ENCODE data around the gene GFAP.

GFAP gene

GRCh38 chr17:44903012-44903685, 12.2 kb downstream of the GFAP start:
- no peak for DNase-seq (ENCODE audit: extremely low read depth in 1 of 2, low read depth in 1 of 2)

GRCh38 chr17:44902135-44902760, 13.1 kb downstream of the GFAP start:
- DNase-seq (ENCODE audit: extremely low read depth in 1 of 2, low read depth in 1 of 2): no peak

- DNase-seq (ENCODE audit: extremely low read depth in 1 of 2, low read depth in 1 of 2): no peak
Observed at GRCh38 chr17:44901411-44901921, 13.8 kb downstream of the GFAP start.

GRCh38 chr17:44900894-44901293, 14.4 kb downstream of the GFAP start:
- no peak for DNase-seq (ENCODE audit: extremely low read depth in 1 of 2, low read depth in 1 of 2)

GRCh38 chr17:44899074-44899782, 16.1 kb downstream of the GFAP start, which contains the start of gene EFTUD2:
Gene EFTUD2, minus strand, starts transcription at chr17:44899445. Its CDS starts 4,924 bp downstream, at chr17:44894521.
- peak; percentile 83 to 87 for DNase-seq (ENCODE audit: extremely low read depth in 1 of 2, low read depth in 1 of 2)

GRCh38 chr17:44898768-44899073, 16.6 kb downstream of the GFAP start:
- no peak for DNase-seq (ENCODE audit: extremely low read depth in 1 of 2, low read depth in 1 of 2)

GRCh38 chr17:44894642-44895041, 20.7 kb downstream of the GFAP start:
- no peak for DNase-seq (ENCODE audit: extremely low read depth in 1 of 2, low read depth in 1 of 2)

GRCh38 chr17:44892250-44892649, 23.1 kb downstream of the GFAP start:
- no peak for DNase-seq (ENCODE audit: extremely low read depth in 1 of 2, low read depth in 1 of 2)

GRCh38 chr17:44889003-44889402, 26.3 kb downstream of the GFAP start:
- DNase-seq (ENCODE audit: extremely low read depth in 1 of 2, low read depth in 1 of 2): no peak

- no peak for DNase-seq (ENCODE audit: extremely low read depth in 1 of 2, low read depth in 1 of 2)
Observed at GRCh38 chr17:44887971-44888954, 27.0 kb downstream of the GFAP start.

GRCh38 chr17:44887016-44887415, 28.3 kb downstream of the GFAP start:
- no peak for DNase-seq (ENCODE audit: extremely low read depth in 1 of 2, low read depth in 1 of 2)

GRCh38 chr17:44884941-44885340, 30.4 kb downstream of the GFAP start:
- DNase-seq (ENCODE audit: extremely low read depth in 1 of 2, low read depth in 1 of 2): no peak

GRCh38 chr17:44881145-44881544, 34.2 kb downstream of the GFAP start:
- DNase-seq (ENCODE audit: extremely low read depth in 1 of 2, low read depth in 1 of 2): no peak

- no peak for DNase-seq (ENCODE audit: extremely low read depth in 1 of 2, low read depth in 1 of 2)
Observed at GRCh38 chr17:44880062-44880461, 35.2 kb downstream of the GFAP start.

- no peak for DNase-seq (ENCODE audit: extremely low read depth in 1 of 2, low read depth in 1 of 2)
Observed at GRCh38 chr17:44879376-44879775, 35.9 kb downstream of the GFAP start.

- no peak for DNase-seq (ENCODE audit: extremely low read depth in 1 of 2, low read depth in 1 of 2)
Observed at GRCh38 chr17:44878627-44879221, 36.6 kb downstream of the GFAP start.

- no peak for DNase-seq (ENCODE audit: extremely low read depth in 1 of 2, low read depth in 1 of 2)
Observed at GRCh38 chr17:44877121-44877520, 38.2 kb downstream of the GFAP start.

- DNase-seq (ENCODE audit: extremely low read depth in 1 of 2, low read depth in 1 of 2): no peak
Observed at GRCh38 chr17:44875761-44876160, 39.5 kb downstream of the GFAP start.

GRCh38 chr17:44872131-44872768, 43.0 kb downstream of the GFAP start:
- DNase-seq (ENCODE audit: extremely low read depth in 1 of 2, low read depth in 1 of 2): no peak

- no peak for DNase-seq (ENCODE audit: extremely low read depth in 1 of 2, low read depth in 1 of 2)
Observed at GRCh38 chr17:44871556-44871955, 43.7 kb downstream of the GFAP start.
